ENCODE measurements around the gene VIPR2. TPM values are rescaled to one million over a fixed set of nuclear protein-coding genes. Genes with fewer than 3 reads are reported as not detected.

Gene VIPR2
- polyA plus RNA-seq, 1 donor from 2014 or later, result 0.51 TPM

DNA sequence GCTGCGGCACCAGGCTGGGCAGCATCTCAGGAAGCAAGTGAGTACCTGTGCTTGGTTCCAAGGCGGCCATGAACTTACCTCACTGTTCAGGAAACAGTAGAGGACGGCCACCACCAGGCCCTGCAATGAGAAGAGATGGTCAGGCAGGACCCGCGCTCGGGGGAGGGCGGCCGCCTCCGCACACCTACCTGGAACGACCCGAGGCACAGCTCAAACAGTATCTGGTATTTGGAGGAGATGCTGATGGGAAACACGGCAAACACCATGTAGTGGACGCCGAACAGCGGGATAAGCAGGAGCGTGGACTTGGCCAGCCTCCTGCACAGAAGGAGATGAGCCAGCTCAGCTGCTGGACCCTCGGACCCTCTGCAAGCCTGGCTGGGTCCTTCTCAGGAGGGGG, 112.9 kb downstream of the VIPR2 start:
- Histone ChIP-seq H3F3A (ENCODE audit: insufficient read depth, low read length, poor library complexity, severe bottlenecking) (no peaks in the 10 kb centered on the region), H3K9me2 (ENCODE audit: insufficient read depth, low read length) (no peaks in the 10 kb centered on the region), H3K36me3 (ENCODE audit: insufficient read depth, low read length) (no peaks in the 10 kb centered on the region), H3K79me2 (replicated peaks; ENCODE audit: insufficient read depth, low read length) (no peaks in the 10 kb centered on the region), H3K4me2 (ENCODE audit: low read length) (no peak overlapping the region), H3K9me3 (ENCODE audit: low read length) (no peaks in the 10 kb centered on the region), H3K9ac (ENCODE audit: low read length) (no peak overlapping the region), H2AFZ (ENCODE audit: low read depth, low read length) (no peak overlapping the region), H3K27ac (ENCODE audit: low read length) (no peak overlapping the region), H3K27me3 (ENCODE audit: insufficient read depth, low read depth, low read length) (peaks cover 3% of the 10 kb centered on the region), H3K4me3 (ENCODE audit: low read length) (no peak overlapping the region), H4K20me1 (ENCODE audit: insufficient read depth) (no peaks in the 10 kb centered on the region)
- no peak for TF ChIP-seq SMC3 (conservative IDR thresholded peaks at IDR 0.05; ENCODE audit: poor library complexity)
- no peak for TF ChIP-seq TAF1 (IDR thresholded peaks at IDR 0.05; ENCODE audit: low read depth)
- TF ChIP-seq, protein P1, sequence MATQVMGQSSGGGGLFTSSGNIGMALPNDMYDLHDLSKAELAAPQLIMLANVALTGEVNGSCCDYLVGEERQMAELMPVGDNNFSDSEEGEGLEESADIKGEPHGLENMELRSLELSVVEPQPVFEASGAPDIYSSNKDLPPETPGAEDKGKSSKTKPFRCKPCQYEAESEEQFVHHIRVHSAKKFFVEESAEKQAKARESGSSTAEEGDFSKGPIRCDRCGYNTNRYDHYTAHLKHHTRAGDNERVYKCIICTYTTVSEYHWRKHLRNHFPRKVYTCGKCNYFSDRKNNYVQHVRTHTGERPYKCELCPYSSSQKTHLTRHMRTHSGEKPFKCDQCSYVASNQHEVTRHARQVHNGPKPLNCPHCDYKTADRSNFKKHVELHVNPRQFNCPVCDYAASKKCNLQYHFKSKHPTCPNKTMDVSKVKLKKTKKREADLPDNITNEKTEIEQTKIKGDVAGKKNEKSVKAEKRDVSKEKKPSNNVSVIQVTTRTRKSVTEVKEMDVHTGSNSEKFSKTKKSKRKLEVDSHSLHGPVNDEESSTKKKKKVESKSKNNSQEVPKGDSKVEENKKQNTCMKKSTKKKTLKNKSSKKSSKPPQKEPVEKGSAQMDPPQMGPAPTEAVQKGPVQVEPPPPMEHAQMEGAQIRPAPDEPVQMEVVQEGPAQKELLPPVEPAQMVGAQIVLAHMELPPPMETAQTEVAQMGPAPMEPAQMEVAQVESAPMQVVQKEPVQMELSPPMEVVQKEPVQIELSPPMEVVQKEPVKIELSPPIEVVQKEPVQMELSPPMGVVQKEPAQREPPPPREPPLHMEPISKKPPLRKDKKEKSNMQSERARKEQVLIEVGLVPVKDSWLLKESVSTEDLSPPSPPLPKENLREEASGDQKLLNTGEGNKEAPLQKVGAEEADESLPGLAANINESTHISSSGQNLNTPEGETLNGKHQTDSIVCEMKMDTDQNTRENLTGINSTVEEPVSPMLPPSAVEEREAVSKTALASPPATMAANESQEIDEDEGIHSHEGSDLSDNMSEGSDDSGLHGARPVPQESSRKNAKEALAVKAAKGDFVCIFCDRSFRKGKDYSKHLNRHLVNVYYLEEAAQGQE (IDR thresholded peaks at IDR 0.05; ENCODE audit: borderline replicate concordance), result no peak
- TF ChIP-seq RAD21 (conservative IDR thresholded peaks at IDR 0.05), result no peak
- TF ChIP-seq, protein P2, sequence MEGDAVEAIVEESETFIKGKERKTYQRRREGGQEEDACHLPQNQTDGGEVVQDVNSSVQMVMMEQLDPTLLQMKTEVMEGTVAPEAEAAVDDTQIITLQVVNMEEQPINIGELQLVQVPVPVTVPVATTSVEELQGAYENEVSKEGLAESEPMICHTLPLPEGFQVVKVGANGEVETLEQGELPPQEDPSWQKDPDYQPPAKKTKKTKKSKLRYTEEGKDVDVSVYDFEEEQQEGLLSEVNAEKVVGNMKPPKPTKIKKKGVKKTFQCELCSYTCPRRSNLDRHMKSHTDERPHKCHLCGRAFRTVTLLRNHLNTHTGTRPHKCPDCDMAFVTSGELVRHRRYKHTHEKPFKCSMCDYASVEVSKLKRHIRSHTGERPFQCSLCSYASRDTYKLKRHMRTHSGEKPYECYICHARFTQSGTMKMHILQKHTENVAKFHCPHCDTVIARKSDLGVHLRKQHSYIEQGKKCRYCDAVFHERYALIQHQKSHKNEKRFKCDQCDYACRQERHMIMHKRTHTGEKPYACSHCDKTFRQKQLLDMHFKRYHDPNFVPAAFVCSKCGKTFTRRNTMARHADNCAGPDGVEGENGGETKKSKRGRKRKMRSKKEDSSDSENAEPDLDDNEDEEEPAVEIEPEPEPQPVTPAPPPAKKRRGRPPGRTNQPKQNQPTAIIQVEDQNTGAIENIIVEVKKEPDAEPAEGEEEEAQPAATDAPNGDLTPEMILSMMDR (IDR thresholded peaks at IDR 0.05; ENCODE audit: poor library complexity, severe bottlenecking), result no peak
- TF ChIP-seq POLR2AphosphoS5 (IDR thresholded peaks at IDR 0.05), result no peak
- no peak for TF ChIP-seq MXI1 (conservative IDR thresholded peaks at IDR 0.05; ENCODE audit: poor library complexity, severe bottlenecking)
- no peak for TF ChIP-seq EZH2 (IDR thresholded peaks at IDR 0.05; ENCODE audit: borderline replicate concordance, insufficient read depth, low read length, poor library complexity, severe bottlenecking)
- no peak for TF ChIP-seq EP300 (conservative IDR thresholded peaks at IDR 0.05; ENCODE audit: poor library complexity, severe bottlenecking)

DNA sequence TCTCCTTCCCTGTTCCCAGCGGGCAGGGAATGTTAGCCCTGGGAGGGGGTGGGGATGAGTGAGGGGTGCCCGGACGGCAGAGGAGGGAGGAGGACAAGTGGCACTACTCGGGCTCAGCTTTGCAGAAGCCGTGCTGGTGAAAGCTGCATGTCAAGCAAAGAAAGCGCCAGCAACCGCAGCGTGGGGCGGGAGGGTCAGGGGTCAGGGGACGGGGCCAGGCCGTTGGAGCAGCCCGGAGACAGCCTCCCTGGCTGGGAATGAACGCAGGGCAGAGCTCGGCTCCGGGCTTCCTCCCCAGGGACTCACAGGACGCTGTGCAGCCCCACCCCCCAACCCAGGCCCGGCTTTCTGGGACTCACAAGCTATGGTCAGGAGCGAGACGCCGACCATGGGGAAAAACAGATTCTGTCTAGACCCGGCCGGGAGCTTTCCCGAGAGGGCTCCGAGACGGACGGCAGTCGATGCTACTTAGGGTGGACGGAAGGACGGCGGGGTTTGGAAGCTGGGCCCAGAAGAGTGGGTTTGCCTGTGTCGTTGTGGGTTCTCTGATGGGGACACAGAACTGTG, 113.4 kb downstream of the VIPR2 start:
- no peak overlapping the region for H2AFZ ChIP-seq (ENCODE audit: low read depth, low read length)

More for the DNA sequence above, 113.4 kb downstream of the VIPR2 start:
- Histone ChIP-seq H3K36me3 (ENCODE audit: insufficient read depth, low read length) (no peaks in the 10 kb centered on the region), H3K27ac (ENCODE audit: low read length) (no peak overlapping the region), H3K79me2 (replicated peaks; ENCODE audit: insufficient read depth, low read length) (no peaks in the 10 kb centered on the region), H3K4me2 (ENCODE audit: low read length) (no peak overlapping the region), H3K9ac (ENCODE audit: low read length) (no peak overlapping the region), H3F3A (ENCODE audit: insufficient read depth, low read length, poor library complexity, severe bottlenecking) (no peaks in the 10 kb centered on the region), H4K20me1 (ENCODE audit: insufficient read depth) (no peaks in the 10 kb centered on the region), H3K27me3 (ENCODE audit: insufficient read depth, low read depth, low read length) (peaks cover 3% of the 10 kb centered on the region), H3K4me3 (ENCODE audit: low read length) (no peak overlapping the region), H3K9me3 (ENCODE audit: low read length) (no peaks in the 10 kb centered on the region), H3K9me2 (ENCODE audit: insufficient read depth, low read length) (no peaks in the 10 kb centered on the region)
- TF ChIP-seq EP300 (conservative IDR thresholded peaks at IDR 0.05; ENCODE audit: poor library complexity, severe bottlenecking), result no peak
- no peak for TF ChIP-seq TAF1 (IDR thresholded peaks at IDR 0.05; ENCODE audit: low read depth)
- TF ChIP-seq, protein P2 (IDR thresholded peaks at IDR 0.05; ENCODE audit: poor library complexity, severe bottlenecking), result no peak
- no peak for TF ChIP-seq MXI1 (conservative IDR thresholded peaks at IDR 0.05; ENCODE audit: poor library complexity, severe bottlenecking)
- TF ChIP-seq EZH2 (IDR thresholded peaks at IDR 0.05; ENCODE audit: borderline replicate concordance, insufficient read depth, low read length, poor library complexity, severe bottlenecking), result no peak
- TF ChIP-seq SMC3 (conservative IDR thresholded peaks at IDR 0.05; ENCODE audit: poor library complexity), result no peak
- no peak for TF ChIP-seq POLR2AphosphoS5 (IDR thresholded peaks at IDR 0.05)
- TF ChIP-seq RAD21 (conservative IDR thresholded peaks at IDR 0.05), result no peak
- TF ChIP-seq, protein P1 (IDR thresholded peaks at IDR 0.05; ENCODE audit: borderline replicate concordance), result no peak

Data from neural cell (in vitro differentiated cells).